A549 (cell line): ENCODE results near the gene RPS14. TPM values are rescaled to one million over a fixed set of nuclear protein-coding genes. Genes with fewer than 3 reads are reported as not detected.
A peak's percentile ranks its signal among the peaks of the same experiment; 100 is the strongest.

Experiments
- ATAC-seq, 2 experiments: fragments of 200-7000 bp in 1 of 2; fragments of >200 bp in 1 of 2; cut with Nextera tagmentation in 1 of 2; cut with Tn5 transposase in 1 of 2; 3 replicates each; pipeline versions ENCODE4 v1.8.0 to v1.9.1; 2018 to 2020; ENCODE audit warnings: mild to moderate bottlenecking in 1 of 2, moderate library complexity in 1 of 2
- CTCF ChIA-PET: fragments of 300-600 bp; sonication (Branson Sonifier 250); formaldehyde crosslinking; extraction: SDS; loops from one replicate; lab custom pipeline; 2021; ENCODE audit warnings: antibody characterized with exemption, inconsistent platforms; lab: Yijun Ruan, JAX
- POLR2A ChIA-PET: fragments of 350-600 bp; formaldehyde crosslinking; extraction: SDS; loops from one replicate; lab custom pipeline; 2021; ENCODE audit warnings: antibody characterized with exemption, inconsistent platforms; lab: Yijun Ruan, JAX
- DNase-seq, 2 experiments: peaks; one replicate each; pipeline versions ENCODE4 v3.0.0 to v3.0.0-alpha.2; 2011 to 2016; ENCODE audit warnings: low read depth in 1 of 2, low spot score in 1 of 2
- FAIRE-seq: peaks from 2 replicates; lab custom pipeline; 2011; peaks lifted over from hg19 to GRCh38; lab: Jason Lieb, UNC
- H3K27ac ChIP-seq, 2 experiments: fragments of >200 bp; sonication (Bioruptor Twin); formaldehyde crosslinking; 3 replicates each; pipeline ENCODE4 v1.5.1; 2016 to 2017
- H3K4me1 ChIP-seq: fragments of >200 bp; sonication (Bioruptor Twin); formaldehyde crosslinking; 3 replicates; pipeline ENCODE4 v1.6.1; 2016
- H3K4me2 ChIP-seq: fragments of >200 bp; sonication (Bioruptor Twin); formaldehyde crosslinking; 3 replicates; pipeline ENCODE4 v1.6.1; 2016
- H3K4me3 ChIP-seq: fragments of >200 bp; sonication (Bioruptor Twin); formaldehyde crosslinking; 3 replicates; pipeline ENCODE4 v1.5.1; 2016
- H3K9me3 ChIP-seq: fragments of >200 bp; sonication (Bioruptor Twin); formaldehyde crosslinking; 3 replicates; pipeline ENCODE4 v1.6.1; 2016
- ATOH8 ChIP-seq: fragments of 250-450 bp; sonication (Bioruptor Pico); IDR thresholded peaks from 2 replicates; pipeline ENCODE4 v1.5.0; 2020; ENCODE audit warnings: low read depth, mild to moderate bottlenecking, moderate library complexity
- BCL3 ChIP-seq: fragments of >200 bp; sonication (Bioruptor Twin); formaldehyde crosslinking; IDR thresholded peaks from 3 replicates; pipeline ENCODE4 v1.6.1; 2016
- CEBPB ChIP-seq, 2 experiments: fragments of >200 bp in 1 of 2; sonication (Bioruptor Twin) in 1 of 2; formaldehyde crosslinking in 1 of 2; IDR thresholded peaks; 2 replicates each; pipeline ENCODE4 v1.6.1; 2012 to 2016
- EHMT2 ChIP-seq: fragments of 200-600 bp; sonication (generic); IDR thresholded peaks from 2 replicates; pipeline ENCODE4 v1.6.1; 2016; ENCODE audit warnings: antibody characterized with exemption, low read depth, mild to moderate bottlenecking, moderate library complexity
- FOSB ChIP-seq: fragments of 250-450 bp; sonication (Bioruptor Pico); IDR thresholded peaks from 2 replicates; pipeline ENCODE4 v1.5.0; 2020; ENCODE audit warnings: mild to moderate bottlenecking, moderate library complexity
- FOSL2 ChIP-seq, 2 experiments: fragments of 450-650 bp in 1 of 2; fragments of >200 bp in 1 of 2; sonication (Bioruptor Twin) in 1 of 2; formaldehyde crosslinking; IDR thresholded peaks; 2 replicates each; pipeline versions ENCODE4 v1.5.0 to v1.6.1; 2016 to 2020; ENCODE audit warnings: mild to moderate bottlenecking in 1 of 2, moderate library complexity in 1 of 2
- GATA3 ChIP-seq: IDR thresholded peaks from 2 replicates; pipeline ENCODE4 v1.6.1; 2012; ENCODE audit warnings: borderline replicate concordance
- HOXB5 ChIP-seq: fragments of 250-450 bp; sonication (Bioruptor Pico); IDR thresholded peaks from 2 replicates; pipeline ENCODE4 v1.5.0; 2020; ENCODE audit warnings: mild to moderate bottlenecking, moderate library complexity
- JUN ChIP-seq, 2 experiments: fragments of >200 bp; sonication (Bioruptor Twin); formaldehyde crosslinking; IDR thresholded peaks; 2 replicates in 1 of 2; 3 replicates in 1 of 2; pipeline ENCODE4 v1.6.1; 2016 to 2017
- JUNB ChIP-seq: fragments of >200 bp; sonication (Bioruptor Twin); formaldehyde crosslinking; IDR thresholded peaks from 2 replicates; pipeline ENCODE4 v1.6.1; 2016
- KDM1A ChIP-seq: fragments of 200-600 bp; sonication (generic); IDR thresholded peaks from 2 replicates; pipeline ENCODE4 v1.6.1; 2016; ENCODE audit warnings: low read depth, mild to moderate bottlenecking
- MAFK ChIP-seq: fragments of 450-650 bp; IDR thresholded peaks from 2 replicates; pipeline ENCODE4 v1.6.1; 2014; ENCODE audit not compliant: partially characterized antibody
- MAX ChIP-seq: IDR thresholded peaks from 2 replicates; pipeline ENCODE4 v1.6.1; 2012
- MAZ ChIP-seq: fragments of 150-350 bp; IDR thresholded peaks from 2 replicates; pipeline ENCODE4 v1.6.1; 2014; ENCODE audit warnings: antibody characterized with exemption, low read depth, low read length, borderline replicate concordance
- MYC ChIP-seq: IDR thresholded peaks from 2 replicates; pipeline ENCODE4 v1.6.1; 2012; ENCODE audit warnings: mild to moderate bottlenecking, inconsistent platforms, low read length, improper control_type of control experiment, borderline replicate concordance
- PBX3 ChIP-seq: IDR thresholded peaks from 2 replicates; pipeline ENCODE4 v1.6.1; 2012
- PHF8 ChIP-seq: fragments of 200-600 bp; sonication (generic); IDR thresholded peaks from 2 replicates; pipeline ENCODE4 v1.6.1; 2016; ENCODE audit warnings: low read depth, mild to moderate bottlenecking, antibody characterized with exemption, moderate library complexity, borderline replicate concordance
- RAD21 ChIP-seq, 2 experiments: fragments of >200 bp in 1 of 2; sonication (Bioruptor Twin) in 1 of 2; formaldehyde crosslinking in 1 of 2; IDR thresholded peaks in 1 of 2; conservative IDR thresholded peaks in 1 of 2; 2 replicates in 1 of 2; 3 replicates in 1 of 2; pipeline ENCODE4 v1.6.1; 2012 to 2018; ENCODE audit warnings: inconsistent platforms in 1 of 2
- RCOR1 ChIP-seq: fragments of 150-350 bp; IDR thresholded peaks from 2 replicates; pipeline ENCODE4 v1.6.1; 2014; ENCODE audit warnings: antibody characterized with exemption, low read length, low read depth
- SMC3 ChIP-seq: fragments of >200 bp; sonication (Bioruptor Twin); formaldehyde crosslinking; IDR thresholded peaks from 3 replicates; pipeline ENCODE4 v1.6.1; 2018; ENCODE audit warnings: inconsistent platforms
- USF2 ChIP-seq: fragments of 450-650 bp; IDR thresholded peaks from 2 replicates; pipeline ENCODE4 v1.6.1; 2014; ENCODE audit warnings: antibody characterized with exemption
- WGBS: methylation state at CpG from one replicate; pipeline ENCODE4 v1.1.6; 2017; ENCODE audit errors: missing lambda C conversion rate; 5-methylcytosine and 5-hydroxymethylcytosine counted together
- polyA plus RNA-seq, 4 experiments: library from polyadenylated mRNA; depleted of rRNA in 3 of 4; stranded (reverse); fragments of >200 nt; fragmentation: RNase III in 1 of 4; extraction: RNeasy Plus Mini Kit Qiagen cat#74134 plus additional on column Dnase treatment in 1 of 4; gene quantifications; 2 replicates in 3 of 4; 3 replicates in 1 of 4; pipeline ENCODE4 v1.2.3, GENCODE V29; 2011 to 2017

The RPS14 gene
- polyA plus RNA-seq, 2 of the 4 experiments (the other 2 are of a cell fraction) = 3,794 to 3,799 TPM

GRCh38 chr5:150497274-150497988 is 47.9 kb upstream of the RPS14 start:
- peak; percentile 88 to 99 for DNase-seq
- peak; percentile 97 to 98 for ATAC-seq
- CTCF ChIA-PET = interaction anchor here (0.9 to 33.5 kb wide), 13 partner anchors 9 to 164 kb away, joined by 3 to 439 read pairs (median 4); partner anchors contain the start of genes MYOZ3 and NDST1
- no peaks in the 10 kb centered on the region for H3K9me3 ChIP-seq
- peak overlapping the region; percentile 89 for H3K4me2 ChIP-seq
- peak; percentile 23 to 83; a peak in 2 of 5 replicates for TF ChIP-seq JUN (IDR thresholded peaks at IDR 0.05)
- TF ChIP-seq CEBPB (IDR thresholded peaks at IDR 0.05) = peak; percentile 48 to 85; a peak in 3 of 4 replicates
- TF ChIP-seq MAX = peak; percentile 87
- TF ChIP-seq MYC = no peak
- no peak for TF ChIP-seq KDM1A
- TF ChIP-seq EHMT2 = no peak
- TF ChIP-seq RCOR1 = no peak
- peak; percentile 94 for TF ChIP-seq PBX3
- 0 out of 3 replicates have a peak, but pooled peaks have one; percentile 24 for TF ChIP-seq BCL3
- TF ChIP-seq RAD21 (conservative IDR thresholded peaks at IDR 0.05 in 1 of 2, IDR thresholded peaks at IDR 0.05 in 1 of 2) = 0 out of 5 replicates have a peak, but pooled peaks of 1 of the 2 experiments have one; percentile 15
- 0 out of 2 replicates have a peak, but pooled peaks have one; percentile 45 for TF ChIP-seq ATOH8 (CRISPR knock-in tag)
- 0 out of 2 replicates have a peak, but pooled peaks have one; percentile 19 for TF ChIP-seq HOXB5 (CRISPR knock-in tag)
- no peak for TF ChIP-seq MAFK
- TF ChIP-seq GATA3 = peak; percentile 64; the same call in 1 of the 2 replicates
- peak; percentile 79 for TF ChIP-seq JUNB
- peak; percentile 34; the same call in 2 of the 3 replicates for TF ChIP-seq SMC3
- no peak for TF ChIP-seq PHF8
- TF ChIP-seq FOSL2 (IDR thresholded peaks at IDR 0.05) = peak; percentile 78
- TF ChIP-seq FOSL2 (CRISPR knock-in tag; IDR thresholded peaks at IDR 0.05) = peak; percentile 98
- TF ChIP-seq MAZ = peak; percentile 38; the same call in 1 of the 2 replicates
- peak overlapping the region; percentile 88 to 90 for H3K27ac ChIP-seq
- POLR2A ChIA-PET = interaction anchor here (1.0 to 1.8 kb wide), 3 partner anchors 12 to 47 kb away, joined by 4 to 8 read pairs (median 5); no protein-coding TSS in a partner anchor
- peak overlapping the region; percentile 29 for H3K4me3 ChIP-seq
- H3K4me1 ChIP-seq = peaks cover 79% of the 10 kb centered on the region
- 12% methylated on average over 14 of the region's 14 CpGs for WGBS
- peak; percentile 95 for FAIRE-seq

- no peaks in the 10 kb centered on the region for H3K9me3 ChIP-seq
- no peak overlapping the region for H3K4me3 ChIP-seq
- FAIRE-seq = no peak
- CTCF ChIA-PET = interaction anchor here (0.9 to 33.5 kb wide), 10 partner anchors 9 to 161 kb away, joined by 3 to 439 read pairs (median 5); partner anchors contain the start of gene NDST1
- H3K4me2 ChIP-seq = peak overlapping the region; percentile 89
- H3K4me1 ChIP-seq = peaks cover 79% of the 10 kb centered on the region
- H3K27ac ChIP-seq = peak overlapping the region; percentile 88 to 90
- 59% methylated on average over 4 of the region's 4 CpGs for WGBS
- ATAC-seq = no peak
- no peak for TF ChIP-seq USF2
- no peak for TF ChIP-seq FOSB (CRISPR knock-in tag)
- no peak for DNase-seq
- POLR2A ChIA-PET = interaction anchor here (1.0 to 1.8 kb wide), 2 partner anchors 11 to 26 kb away, joined by 5 to 8 read pairs; no protein-coding TSS in a partner anchor
Measured at GRCh38 chr5:150496534-150496933, 47.0 kb upstream of the RPS14 start.
